IPS DF 4.7 (cell line): ENCODE results near the gene PTPRM.

Experiments used
- DNase-seq: peaks from one replicate; pipeline ENCODE4 v3.0.0-alpha.2; 2013; ENCODE audit warnings: low spot score; ENCODE audit errors: extremely low read depth

PTPRM gene

DNA sequence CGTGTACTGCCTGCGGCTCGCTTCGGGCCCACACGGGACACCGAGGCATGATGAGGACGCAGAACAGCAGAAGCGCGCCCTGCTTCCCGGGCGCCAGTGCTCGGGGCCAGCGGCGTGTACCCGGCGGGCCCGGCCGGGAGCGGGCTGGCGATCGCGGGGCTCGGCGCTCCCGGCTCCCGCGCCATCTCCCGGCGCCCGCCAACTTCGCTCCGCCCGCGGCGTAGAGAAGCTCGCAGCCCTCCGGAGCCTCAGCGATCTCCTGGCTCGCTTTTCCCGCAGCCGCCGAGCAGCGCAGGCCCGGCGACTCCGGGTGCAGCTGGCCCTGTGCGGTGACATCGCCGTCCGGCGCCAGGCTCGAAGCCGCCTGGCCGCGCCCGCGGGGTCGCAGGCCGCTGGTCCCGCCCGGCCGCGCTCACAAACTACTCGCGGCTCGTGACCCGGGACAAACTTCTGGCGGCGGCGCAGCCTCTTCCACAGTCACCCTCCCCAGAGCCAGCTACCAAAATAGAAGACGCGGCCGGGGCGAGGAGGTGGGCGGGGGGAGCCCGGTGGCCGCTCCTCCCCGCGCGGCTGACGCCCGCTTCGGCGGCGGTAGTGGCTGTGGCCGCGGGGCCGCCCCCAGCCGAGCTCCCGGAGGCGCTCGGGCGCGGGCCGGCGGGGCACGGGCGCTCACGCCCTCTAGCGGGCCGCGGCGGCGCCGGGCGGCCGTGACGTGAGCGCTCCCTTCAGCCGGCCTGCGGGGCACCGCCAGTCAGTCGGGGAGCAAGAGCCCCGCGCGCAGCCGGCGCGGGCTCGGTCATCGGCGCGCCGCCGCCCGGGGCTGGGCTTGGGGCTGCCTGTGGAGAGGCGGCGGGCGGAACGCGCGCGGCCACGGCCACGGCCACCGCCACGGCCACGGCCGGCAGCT lies at the start of gene PTPRM:
Gene PTPRM (plus strand): TSS at position 750 of the 907 bp plus-strand sequence. CDS start 503 bp downstream, outside the sequence.
- DNase-seq = no peak

DNA sequence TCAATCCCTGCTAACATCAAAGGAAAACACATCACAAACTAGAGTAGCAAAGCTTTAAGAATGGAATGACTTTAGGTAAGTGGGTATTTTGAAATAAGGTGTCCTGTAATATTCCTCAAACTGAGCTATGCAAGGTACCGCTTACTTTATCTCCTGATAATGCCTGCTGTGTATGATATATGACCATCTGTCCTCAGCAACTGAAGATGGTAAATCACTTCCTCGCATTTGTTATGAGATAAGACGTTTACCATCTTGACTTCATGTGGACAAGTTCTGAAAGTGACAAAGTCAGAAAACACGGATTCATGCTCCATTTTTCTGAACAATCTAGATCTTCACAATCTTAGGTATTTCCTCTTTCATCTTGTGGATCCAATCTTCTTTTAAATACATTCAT lies 49.3 kb upstream of the PTPRM start:
- DNase-seq = no peak

GRCh38 chr18:7520200-7520785 lies 46.8 kb upstream of the PTPRM start:
- DNase-seq = no peak

GRCh38 chr18:7521226-7521856 lies 45.8 kb upstream of the PTPRM start:
- no peak for DNase-seq

GRCh38 chr18:7523772-7524171 lies 43.3 kb upstream of the PTPRM start:
- DNase-seq = no peak

GRCh38 chr18:7524786-7525185 lies 42.3 kb upstream of the PTPRM start:
- no peak for DNase-seq

- DNase-seq = no peak
These were observed 34.2 kb upstream of the PTPRM start for GRCh38 chr18:7532942-7533341.

- DNase-seq = no peak
These were observed 31.5 kb upstream of the PTPRM start for GRCh38 chr18:7535436-7536205.

DNA sequence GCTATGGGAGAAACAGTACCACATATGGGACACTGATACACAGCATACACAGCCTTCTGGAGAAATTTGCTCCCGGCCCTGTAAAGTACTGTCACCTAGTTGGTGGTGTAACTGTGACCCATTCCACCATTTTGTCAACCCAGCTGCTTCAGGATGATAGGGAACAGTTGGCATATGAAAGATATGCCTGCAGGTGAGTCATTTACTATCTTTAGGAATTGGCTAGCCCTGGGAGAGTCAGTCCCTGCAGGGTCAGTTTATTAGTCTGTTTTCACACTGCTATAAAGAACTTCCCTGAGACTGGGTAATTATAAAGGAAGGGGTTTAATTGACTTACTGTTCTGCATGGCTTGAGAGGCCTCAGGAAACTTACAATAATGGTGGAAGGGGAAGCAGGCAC lies 30.0 kb upstream of the PTPRM start:
- DNase-seq = no peak

- DNase-seq = no peak
These were observed 25.3 kb upstream of the PTPRM start for GRCh38 chr18:7541835-7542234.

- no peak for DNase-seq
These were observed 22.4 kb upstream of the PTPRM start for GRCh38 chr18:7544686-7545085.

- DNase-seq = no peak
These were observed 21.4 kb upstream of the PTPRM start for GRCh38 chr18:7545734-7546133.

DNA sequence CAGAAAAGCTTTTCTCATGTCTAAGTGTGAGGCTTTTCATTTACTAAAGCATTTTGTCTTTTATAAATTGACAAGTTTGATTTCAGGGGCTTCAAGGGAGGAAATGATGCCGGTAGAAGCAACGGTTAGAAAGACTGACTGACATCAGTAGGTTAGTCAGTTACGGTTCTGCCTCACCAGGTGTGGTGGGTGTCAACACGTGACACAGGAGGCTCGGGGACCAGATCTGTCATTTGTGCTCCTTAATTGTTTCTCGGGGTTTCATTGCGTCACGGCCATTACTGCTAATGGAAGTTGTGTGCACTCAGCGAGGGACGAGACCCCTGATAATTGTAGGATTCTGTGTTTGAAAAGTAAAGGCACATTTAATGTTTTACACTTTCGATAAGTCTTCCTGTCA lies 18.9 kb upstream of the PTPRM start:
- no peak for DNase-seq

DNA sequence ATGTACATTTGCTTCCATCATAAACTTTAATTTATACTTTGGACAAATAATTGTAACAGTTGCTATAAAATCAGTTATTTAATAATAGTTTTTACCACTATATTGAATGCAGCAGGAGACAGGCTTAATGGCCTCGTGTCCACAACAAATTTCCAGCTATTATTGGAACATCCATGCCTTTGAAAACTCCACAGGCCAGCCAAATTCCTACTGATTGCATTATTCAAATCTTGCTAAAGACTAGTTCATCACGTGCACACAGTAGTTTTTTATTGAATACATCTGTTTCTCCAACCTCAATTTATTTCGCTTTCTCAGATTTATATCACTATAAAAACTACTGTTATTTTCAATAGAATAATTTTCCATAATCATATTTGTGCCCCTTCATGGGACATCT lies 18.4 kb upstream of the PTPRM start:
- DNase-seq = no peak

GRCh38 chr18:7557973-7558372 lies 9.1 kb upstream of the PTPRM start:
- no peak for DNase-seq

- no peak for DNase-seq
These were observed 8.3 kb upstream of the PTPRM start for GRCh38 chr18:7558769-7559168.

DNA sequence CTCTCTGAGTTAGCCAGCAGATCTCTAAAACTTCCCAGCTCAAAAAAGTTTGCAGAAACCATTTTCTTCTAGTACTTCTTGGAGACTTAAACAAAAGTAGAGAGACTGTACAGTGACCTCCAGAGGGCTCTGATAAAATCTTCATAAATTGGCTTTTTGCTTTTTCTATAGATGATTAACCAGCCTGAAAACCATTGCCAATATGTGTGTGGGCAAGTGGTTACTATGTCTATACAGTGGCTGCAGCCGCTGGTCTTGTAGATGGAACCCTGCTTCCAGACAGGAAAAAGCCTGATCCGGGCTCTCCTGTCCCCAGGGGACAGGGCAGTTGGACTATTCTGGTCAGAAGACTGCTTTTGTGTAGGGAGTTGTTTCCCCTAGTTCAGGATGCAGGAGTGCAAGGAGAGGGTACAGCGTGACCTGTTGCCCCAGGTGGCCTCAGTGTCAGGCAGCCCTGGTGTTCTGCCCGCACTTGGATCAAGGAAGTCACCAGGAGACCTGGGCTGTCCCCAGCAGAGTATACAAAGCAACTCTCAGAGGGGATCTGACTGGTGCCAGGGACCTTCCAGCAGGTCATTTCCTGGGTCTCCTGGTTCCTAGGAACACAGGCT lies 7.3 kb upstream of the PTPRM start:
- no peak for DNase-seq

DNA sequence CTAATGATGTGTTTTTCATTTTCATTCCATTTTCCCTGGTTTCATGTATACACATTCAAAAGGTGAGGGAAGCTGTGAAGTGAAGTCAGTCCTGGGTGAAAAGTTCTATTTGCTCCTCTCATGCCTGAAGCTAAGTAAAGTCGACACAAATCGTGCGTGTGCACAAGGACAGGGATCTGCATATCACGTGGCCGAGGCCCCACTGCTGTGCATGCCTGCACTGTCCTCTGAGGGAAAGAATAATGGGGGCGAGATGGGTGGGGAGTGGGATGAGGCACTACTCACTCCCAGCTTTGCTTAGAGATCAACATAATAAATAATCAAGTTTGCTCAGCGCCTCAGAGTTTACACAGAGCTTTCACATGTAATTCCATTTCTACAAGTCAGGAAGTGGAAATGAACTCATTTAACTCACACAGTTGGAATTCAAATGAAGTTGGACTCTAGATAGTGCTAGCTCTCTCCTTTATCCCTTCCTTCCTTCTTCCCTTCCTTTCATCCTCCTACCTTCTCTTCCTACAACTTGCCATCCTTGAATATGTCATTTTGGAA lies 5.1 kb upstream of the PTPRM start:
- no peak for DNase-seq

DNA sequence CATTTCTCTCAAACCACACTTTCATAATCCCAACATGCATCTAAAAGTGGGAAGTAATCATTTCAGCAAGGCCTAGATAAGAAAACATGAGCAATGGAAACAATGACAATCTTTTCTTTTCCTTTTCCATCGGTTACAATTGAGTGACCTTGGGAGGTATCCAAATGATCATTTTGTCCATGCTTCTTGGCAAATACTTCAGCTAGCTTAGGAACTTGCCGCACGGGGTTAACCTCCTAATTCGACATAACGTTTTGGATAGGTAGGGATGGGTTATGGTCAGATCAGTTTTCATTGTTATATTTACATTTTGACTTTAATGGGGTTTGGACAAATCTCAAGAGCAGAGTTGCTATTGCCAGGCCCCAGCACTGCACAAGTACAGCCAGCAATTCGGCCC lies 4.6 kb upstream of the PTPRM start:
- DNase-seq = no peak

DNA sequence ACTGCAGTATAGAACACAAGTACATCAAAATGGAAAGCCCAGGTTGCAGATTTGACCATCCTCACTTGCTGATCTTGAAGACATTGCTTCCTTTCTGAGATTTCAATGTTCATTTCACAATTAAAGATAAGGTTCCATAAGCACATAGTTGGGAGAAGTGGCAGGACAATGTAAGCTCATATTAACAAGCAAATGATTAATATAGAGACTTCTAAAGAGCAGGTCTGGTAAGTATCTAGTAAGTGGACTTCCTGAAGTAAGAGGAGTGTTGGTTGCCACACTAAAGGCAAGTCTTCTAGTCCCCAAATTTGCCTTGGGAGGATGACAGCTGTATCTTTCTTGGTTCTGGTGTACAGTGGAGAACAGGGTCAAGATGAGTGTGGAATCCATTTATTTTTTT lies 1.4 kb upstream of the PTPRM start:
- no peak for DNase-seq

DNA sequence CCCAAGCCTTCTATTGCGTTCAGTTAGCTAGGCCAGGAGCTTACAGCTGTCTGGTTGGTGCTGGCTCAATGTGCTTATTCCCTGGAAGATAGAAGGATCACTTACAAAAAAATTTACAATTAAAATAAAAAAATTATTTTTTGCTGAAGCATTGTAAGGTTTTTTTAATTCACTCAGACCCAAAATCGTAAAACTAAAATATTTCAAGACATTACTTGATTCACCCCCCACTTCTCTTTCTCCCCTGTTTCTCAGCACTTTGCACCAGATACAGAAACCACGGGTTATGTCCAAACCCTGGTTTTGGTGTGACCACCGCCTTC lies 911 bp upstream of the PTPRM start:
- no peak for DNase-seq
